GM18867 (cell line): ENCODE results near the gene CHN1.

Experiments used
- ATAC-seq: cut with Tn5 transposase; IDR thresholded peaks from one replicate; pipeline ENCODE4 v1.9.1; 2021; ENCODE audit warnings: mild to moderate bottlenecking, moderate library complexity; ENCODE audit not compliant: unreplicated experiment

The CHN1 gene, protein sequence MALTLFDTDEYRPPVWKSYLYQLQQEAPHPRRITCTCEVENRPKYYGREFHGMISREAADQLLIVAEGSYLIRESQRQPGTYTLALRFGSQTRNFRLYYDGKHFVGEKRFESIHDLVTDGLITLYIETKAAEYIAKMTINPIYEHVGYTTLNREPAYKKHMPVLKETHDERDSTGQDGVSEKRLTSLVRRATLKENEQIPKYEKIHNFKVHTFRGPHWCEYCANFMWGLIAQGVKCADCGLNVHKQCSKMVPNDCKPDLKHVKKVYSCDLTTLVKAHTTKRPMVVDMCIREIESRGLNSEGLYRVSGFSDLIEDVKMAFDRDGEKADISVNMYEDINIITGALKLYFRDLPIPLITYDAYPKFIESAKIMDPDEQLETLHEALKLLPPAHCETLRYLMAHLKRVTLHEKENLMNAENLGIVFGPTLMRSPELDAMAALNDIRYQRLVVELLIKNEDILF

GRCh38 chr2:175004980-175005732 lies at the start of gene CHN1:
Gene CHN1, minus strand, starts transcription at chr2:175005381. Its CDS starts 469 bp downstream, at chr2:175004912.
- ATAC-seq: peak; percentile 90

- peak; percentile 43 for ATAC-seq
These were observed 49.2 kb upstream of the CHN1 start for GRCh38 chr2:175054340-175054739.

DNA sequence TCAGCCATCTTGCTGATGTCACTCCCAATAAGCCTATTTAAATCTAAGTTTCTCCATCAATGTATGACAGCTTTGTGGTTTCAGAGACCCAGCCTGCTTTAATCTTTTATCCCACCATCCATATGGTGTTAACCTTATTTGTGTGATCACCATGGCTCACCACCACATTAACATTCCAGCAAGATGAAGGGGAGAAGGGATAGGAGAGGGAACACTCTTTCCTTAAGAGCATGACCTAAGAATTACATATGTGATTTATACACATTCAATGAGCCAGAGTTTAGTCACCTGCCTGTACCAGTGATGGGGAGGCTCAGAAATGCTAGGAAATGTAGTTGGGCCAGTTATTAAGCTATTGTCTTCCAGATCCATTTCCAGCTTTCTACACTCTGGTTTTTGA lies 44.5 kb upstream of the CHN1 start:
- ATAC-seq: no peak

DNA sequence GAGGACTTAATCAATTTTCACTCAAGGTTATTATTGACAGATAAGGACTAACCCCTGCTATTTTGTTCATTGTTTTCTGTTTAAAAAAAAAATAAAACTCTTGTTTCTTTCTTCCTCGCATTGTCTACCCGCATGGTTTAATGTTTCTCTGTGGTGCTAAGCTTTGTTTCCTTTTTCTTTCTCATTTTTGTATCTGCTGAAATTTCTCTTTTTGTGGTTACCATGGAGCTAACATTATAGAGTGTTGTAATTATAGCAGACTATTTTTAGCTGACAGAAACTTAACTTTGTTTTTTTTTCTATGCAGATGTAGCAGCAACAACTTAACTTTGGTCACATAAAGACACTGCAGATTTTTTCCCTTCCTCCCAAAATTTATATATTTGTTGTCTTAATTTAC lies 43.1 kb upstream of the CHN1 start:
- peak; percentile 54 for ATAC-seq

GRCh38 chr2:175039490-175039889 lies 34.3 kb upstream of the CHN1 start:
- ATAC-seq: no peak

GRCh38 chr2:175039031-175039430 lies 33.9 kb upstream of the CHN1 start:
- ATAC-seq: no peak

DNA sequence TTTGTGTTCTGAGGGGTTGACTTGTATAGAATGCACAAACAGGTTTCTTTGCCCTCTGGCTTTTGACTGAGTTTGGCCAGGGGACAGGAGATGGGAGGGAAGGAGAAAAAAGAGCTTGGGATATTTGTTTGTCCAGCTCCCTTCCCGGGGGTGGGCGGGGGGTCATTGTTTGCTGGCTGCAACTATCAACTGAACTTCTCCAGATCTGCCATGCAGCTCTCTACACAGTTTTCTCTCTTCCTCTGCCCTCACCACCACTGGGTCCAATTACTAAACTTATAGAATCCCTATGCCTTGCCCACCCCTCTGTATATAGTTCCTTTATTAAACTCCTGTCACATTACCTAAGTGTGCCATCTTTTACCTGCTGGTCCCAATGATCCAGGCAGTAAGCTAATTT lies 32.8 kb upstream of the CHN1 start:
- ATAC-seq: no peak

DNA sequence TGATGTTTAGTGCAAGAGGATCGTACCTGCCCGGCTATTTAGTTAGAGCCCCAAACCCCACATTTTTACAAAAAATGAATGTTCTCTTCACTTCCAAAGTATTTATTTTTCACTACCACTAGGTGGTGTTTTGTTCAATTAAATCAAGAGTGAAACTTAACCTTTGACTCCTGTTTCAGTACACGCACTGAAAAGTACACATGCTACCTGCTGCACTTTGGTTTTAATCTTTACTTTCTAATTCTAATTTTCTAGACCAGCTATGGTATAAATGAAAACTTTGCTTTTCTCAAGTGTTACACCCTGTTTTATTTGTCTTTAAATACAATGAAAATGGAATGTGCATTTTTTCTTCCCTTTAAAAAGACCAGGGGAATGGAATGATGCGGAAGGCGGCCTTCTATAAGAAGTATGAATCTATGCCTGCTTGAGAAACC lies 31.4 kb upstream of the CHN1 start:
- ATAC-seq: peak; percentile 79

GRCh38 chr2:175035806-175036205 lies 30.6 kb upstream of the CHN1 start:
- no peak for ATAC-seq

- ATAC-seq: no peak
These were observed 29.5 kb upstream of the CHN1 start for GRCh38 chr2:175034716-175035115.

- peak; percentile 49 for ATAC-seq
These were observed 25.4 kb upstream of the CHN1 start for GRCh38 chr2:175030380-175031271.

DNA sequence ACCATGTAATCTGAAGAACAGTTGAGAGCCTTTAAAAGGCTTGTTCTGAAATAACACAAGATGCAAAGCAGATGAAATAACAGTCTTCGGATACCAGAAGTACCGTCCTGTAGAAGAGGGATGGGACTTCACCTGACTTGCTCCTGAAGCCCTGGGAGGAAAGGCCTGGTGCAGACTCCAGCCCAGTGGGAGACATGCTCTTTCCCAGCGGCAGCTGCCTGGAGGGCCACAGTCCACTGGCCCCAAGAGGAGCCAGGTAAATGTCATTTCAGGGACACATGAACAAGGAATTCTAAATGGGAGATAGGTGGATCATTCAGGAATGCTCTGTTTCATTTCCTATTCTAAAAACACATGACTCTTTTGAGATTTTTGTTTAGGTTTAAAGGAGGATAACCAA lies 22.6 kb upstream of the CHN1 start:
- ATAC-seq: no peak

GRCh38 chr2:175026385-175026784 lies 21.2 kb upstream of the CHN1 start:
- no peak for ATAC-seq

GRCh38 chr2:175025946-175026345 lies 20.8 kb upstream of the CHN1 start:
- no peak for ATAC-seq

GRCh38 chr2:175025233-175025632 lies 20.1 kb upstream of the CHN1 start:
- no peak for ATAC-seq

DNA sequence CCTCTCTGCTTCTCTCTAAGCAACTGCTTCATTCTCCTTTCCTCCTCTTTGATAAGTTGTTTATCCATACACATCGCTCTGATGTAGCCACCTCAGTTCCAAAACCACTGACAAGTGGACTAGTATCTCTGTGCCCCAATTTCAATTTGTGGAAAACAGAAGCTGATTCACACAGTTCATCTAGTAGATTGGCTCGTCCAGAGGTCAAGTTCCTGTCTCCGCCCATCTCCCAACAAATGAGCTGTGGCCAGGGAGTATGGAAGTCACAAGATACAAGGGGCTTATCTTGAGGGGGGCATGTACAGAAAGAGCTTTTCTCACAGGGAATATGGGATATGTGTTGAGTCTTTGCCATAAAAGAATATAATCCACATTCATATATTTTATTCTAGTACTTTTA lies 17.7 kb upstream of the CHN1 start:
- ATAC-seq: no peak

DNA sequence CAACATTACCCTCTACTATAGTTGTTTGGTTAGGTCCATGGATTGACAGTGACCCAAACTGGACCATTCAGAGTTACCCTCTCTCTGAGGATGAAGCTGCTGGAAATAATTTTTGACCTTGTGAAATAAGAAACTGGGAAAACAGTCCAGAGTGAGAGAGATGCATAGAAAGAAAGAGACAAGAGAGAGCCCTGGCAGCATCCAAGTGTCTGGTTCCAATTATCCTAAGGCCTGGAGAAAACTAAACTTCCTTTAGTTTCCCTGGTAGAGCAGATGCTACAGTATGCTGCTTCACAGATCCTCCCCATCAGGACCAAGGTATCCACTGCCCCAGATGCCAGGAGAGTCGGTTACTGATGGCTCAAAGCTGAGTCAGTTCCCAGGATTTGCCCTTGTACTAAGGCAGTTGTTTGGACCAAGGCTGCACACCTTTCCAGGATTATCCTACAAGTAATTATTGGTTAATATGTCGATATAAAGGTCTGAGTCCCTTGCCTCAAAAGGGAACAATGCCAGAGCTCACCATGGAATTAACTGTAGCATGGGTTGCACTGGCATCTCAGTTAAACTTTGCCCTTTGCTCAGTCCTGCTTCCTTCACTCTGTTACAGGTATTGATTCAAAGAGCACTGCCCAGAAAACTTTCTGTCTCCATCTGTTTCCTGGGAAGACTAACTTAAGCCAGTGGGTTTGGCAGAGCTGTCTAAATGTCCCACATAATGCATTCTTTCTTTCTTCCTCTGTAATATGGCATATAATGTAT lies 14.6 kb upstream of the CHN1 start:
- ATAC-seq: no peak

DNA sequence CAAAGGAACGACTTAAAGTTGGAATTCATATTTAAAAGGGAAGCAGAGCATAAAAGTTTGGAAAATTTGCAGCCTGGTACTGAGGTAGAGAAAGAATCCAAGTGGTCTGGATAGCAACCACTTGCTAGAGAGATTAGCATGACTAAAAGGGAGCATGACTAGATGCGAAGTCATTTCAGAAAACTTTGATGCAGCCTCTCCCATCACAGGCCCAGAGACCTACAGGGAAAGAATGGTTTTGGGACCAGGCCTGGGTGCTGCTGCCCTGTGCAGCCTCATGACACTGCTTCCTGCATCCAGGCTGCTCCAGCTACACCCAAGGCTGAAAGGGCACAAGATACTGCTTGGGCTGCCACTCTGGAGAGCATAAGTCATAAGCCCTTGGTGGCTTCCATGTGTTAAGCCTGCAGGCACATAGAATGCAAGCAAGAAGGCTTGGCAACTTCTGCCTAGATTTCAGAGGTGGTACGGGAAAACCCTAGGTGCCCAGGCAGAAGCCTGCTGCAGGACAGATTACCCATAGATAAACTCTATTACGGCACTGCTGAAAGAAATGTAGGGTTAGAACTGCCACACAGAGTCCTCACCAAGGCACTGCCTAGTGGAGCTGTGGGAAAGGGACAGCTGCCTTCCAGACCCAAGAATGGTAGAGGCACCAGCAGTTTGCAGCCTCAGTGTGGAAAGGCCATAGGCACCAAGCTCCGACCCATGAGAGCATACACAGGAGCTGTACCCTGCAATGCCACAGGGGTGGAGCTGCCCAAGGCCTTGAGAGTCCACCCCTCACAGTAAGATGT lies 12.6 kb upstream of the CHN1 start:
- ATAC-seq: no peak

DNA sequence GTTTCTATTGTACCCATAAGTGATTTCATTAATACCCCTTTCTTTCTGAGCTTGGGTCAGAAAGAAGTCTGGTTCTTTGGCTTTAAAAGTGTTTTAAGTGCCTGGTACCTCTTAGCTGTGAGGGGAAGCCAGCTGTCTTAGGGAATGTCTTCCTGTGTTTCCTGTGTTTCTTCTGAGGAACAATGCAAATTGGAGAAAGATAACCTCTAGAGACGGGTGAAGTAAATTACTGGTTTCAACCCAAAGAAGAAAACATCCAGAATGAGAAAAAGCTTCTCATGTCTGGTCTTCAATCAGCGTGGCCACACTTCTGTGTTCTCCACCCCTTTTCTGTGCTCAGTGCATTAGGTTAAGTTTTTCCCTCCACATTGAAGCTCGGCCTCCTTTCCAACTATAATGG lies 10.2 kb upstream of the CHN1 start:
- ATAC-seq: no peak

DNA sequence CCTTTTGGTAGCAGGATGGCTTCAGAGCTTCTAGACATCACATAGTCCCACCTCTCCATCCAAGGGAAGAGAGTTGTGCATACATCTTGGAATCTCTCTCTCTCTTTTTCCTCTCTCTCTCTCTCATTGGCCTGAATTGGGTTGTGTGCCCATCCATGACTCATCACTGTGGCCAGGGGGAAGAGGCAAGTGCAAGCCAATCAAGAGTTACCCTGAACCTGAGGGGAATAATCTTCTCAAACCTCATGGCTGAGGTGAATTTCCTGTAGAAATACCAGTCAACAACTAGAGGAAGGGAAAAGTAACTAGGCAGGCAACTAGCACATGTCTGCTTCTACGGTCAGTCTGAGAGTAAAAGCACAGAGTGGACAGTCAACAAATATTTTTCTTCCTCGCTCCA lies 7.3 kb upstream of the CHN1 start:
- no peak for ATAC-seq
